GM12872 (cell line): ENCODE results near the gene IFI27L1.

Experiments used
- CTCF ChIP-seq: IDR thresholded peaks from 3 replicates; pipeline ENCODE4 v1.5.1; 2011; ENCODE audit warnings: low read depth, mild to moderate bottlenecking, low read length, moderate library complexity; ENCODE audit not compliant: insufficient read depth

The IFI27L1 gene

GRCh38 chr14:94089479-94089878 is 8.4 kb downstream of the IFI27L1 start:
- no peak for TF ChIP-seq CTCF

GRCh38 chr14:94093418-94093817 is 12.3 kb downstream of the IFI27L1 start:
- TF ChIP-seq CTCF: no peak

- TF ChIP-seq CTCF: no peak
Observed at GRCh38 chr14:94097091-94097490, 16.0 kb downstream of the IFI27L1 start.

- no peak for TF ChIP-seq CTCF
Observed at GRCh38 chr14:94098326-94098992, 17.3 kb downstream of the IFI27L1 start.

GRCh38 chr14:94099006-94099405 is 17.9 kb downstream of the IFI27L1 start:
- TF ChIP-seq CTCF: no peak

- no peak for TF ChIP-seq CTCF
Observed at GRCh38 chr14:94100847-94101246, 19.7 kb downstream of the IFI27L1 start.

- TF ChIP-seq CTCF: no peak
Observed at GRCh38 chr14:94101748-94102147, 20.6 kb downstream of the IFI27L1 start.
